K562 (cell line): Measurements from ENCODE around the gene HDAC7. TPM values are rescaled to one million over a fixed set of nuclear protein-coding genes. Genes with fewer than 3 reads are reported as not detected.

Source experiments
- BCOR ChIP-seq: fragments of 450-650 bp; IDR thresholded peaks from 2 replicates; pipeline ENCODE4 v1.6.1; 2016
- CBFA2T3 ChIP-seq: fragments of 450-650 bp; IDR thresholded peaks from 2 replicates; pipeline ENCODE4 v1.6.1; 2017
- CHCHD3 ChIP-seq: fragments of 250-450 bp; sonication (Bioruptor Pico); IDR thresholded peaks from 2 replicates; pipeline ENCODE4 v2.1.2; 2022; ENCODE audit warnings: mild to moderate bottlenecking
- CTBP1 ChIP-seq: fragments of 450-650 bp; IDR thresholded peaks from 2 replicates; pipeline ENCODE4 v1.6.1; 2016; ENCODE audit warnings: borderline replicate concordance
- DDX20 ChIP-seq: fragments of 450-650 bp; IDR thresholded peaks from 2 replicates; pipeline ENCODE4 v1.6.1; 2016; ENCODE audit warnings: missing genetic modification characterization, low read depth, mild to moderate bottlenecking, missing compliant biosample characterization, moderate library complexity
- EP300 ChIP-seq: IDR thresholded peaks from 2 replicates; pipeline ENCODE4 v1.6.1; 2012; ENCODE audit warnings: low read length, improper control_type of control experiment
- GATAD2B ChIP-seq: fragments of 450-650 bp; IDR thresholded peaks from 2 replicates; pipeline ENCODE4 v1.6.1; 2017; ENCODE audit warnings: mild to moderate bottlenecking, borderline replicate concordance
- HDGF ChIP-seq: fragments of 450-650 bp; IDR thresholded peaks from 2 replicates; pipeline ENCODE4 v1.6.1; 2016
- HNRNPL ChIP-seq: fragments of 200-400 bp; formaldehyde crosslinking; IDR thresholded peaks from 2 replicates; pipeline ENCODE4 v1.6.1; 2017; ENCODE audit warnings: low read depth, mild to moderate bottlenecking, low read length
- ILK ChIP-seq: fragments of 450-650 bp; IDR thresholded peaks from 2 replicates; pipeline ENCODE4 v1.6.1; 2016; ENCODE audit warnings: missing genetic modification characterization, low read depth, mild to moderate bottlenecking, missing compliant biosample characterization, moderate library complexity, borderline replicate concordance
- JUN ChIP-seq, 2 experiments: sonication (generic) in 1 of 2; formaldehyde crosslinking in 1 of 2; IDR thresholded peaks; 2 replicates each; pipeline versions ENCODE4 v1.6.1 to v1.8.0; 2012 to 2022; ENCODE audit warnings: borderline replicate concordance in 2 of 2, mild to moderate bottlenecking in 2 of 2, improper control_type of control experiment in 1 of 2, low read depth in 1 of 2, low read length in 1 of 2, missing genetic modification reagents in 1 of 2
- KAT7 ChIP-seq: sonication (generic); formaldehyde crosslinking; IDR thresholded peaks from 2 replicates; pipeline ENCODE4 v1.8.0; 2022; ENCODE audit warnings: missing genetic modification reagents, mild to moderate bottlenecking, borderline replicate concordance
- MEF2D ChIP-seq: conservative IDR thresholded peaks from 2 replicates; pipeline ENCODE4 v1.6.1; 2016; ENCODE audit warnings: low read depth, missing genetic modification characterization, missing compliant biosample characterization
- POLR2G ChIP-seq: fragments of 200-400 bp; formaldehyde crosslinking; IDR thresholded peaks from 2 replicates; pipeline ENCODE4 v1.6.1; 2017; ENCODE audit warnings: low read depth, mild to moderate bottlenecking, antibody characterized with exemption, low read length, moderate library complexity
- SMAD2 ChIP-seq: fragments of 150-350 bp; IDR thresholded peaks from 2 replicates; pipeline ENCODE4 v1.6.1; 2014; ENCODE audit warnings: low read depth, mild to moderate bottlenecking, low read length
- SOX6 ChIP-seq: fragments of 450-650 bp; IDR thresholded peaks from 2 replicates; pipeline ENCODE4 v1.6.1; 2014; ENCODE audit warnings: mild to moderate bottlenecking
- ZC3H4 ChIP-seq: sonication (generic); formaldehyde crosslinking; IDR thresholded peaks from 2 replicates; pipeline ENCODE4 v1.9.0; 2021; ENCODE audit warnings: missing genetic modification reagents, borderline replicate concordance
- ZNF197 ChIP-seq: fragments of 200-800 bp; sonication (Bioruptor generic); IDR thresholded peaks from 2 replicates; pipeline ENCODE4 v1.6.1; 2016; ENCODE audit warnings: low read depth, missing genetic modification characterization, missing compliant biosample characterization
- ZNF668 ChIP-seq: fragments of 250-450 bp; sonication (Bioruptor Pico); IDR thresholded peaks from 2 replicates; pipeline ENCODE4 v1.8.0; 2022; ENCODE audit warnings: mild to moderate bottlenecking, inconsistent platforms
- polyA plus RNA-seq, 8 experiments: library from polyadenylated mRNA; depleted of rRNA in 4 of 8; stranded (reverse) in 5 of 8; unstranded in 3 of 8; fragments of >200 nt; fragmentation: Nextera tagmentation in 2 of 8; fragmentation: Illumina TruSeq in 1 of 8; extraction: Ambion mirVana in 2 of 8; extraction: Trizol in 1 of 8; gene quantifications; 2 replicates each; pipeline versions ENCODE4 v1.2.1 to v1.2.3, GENCODE V29; 2011 to 2014; ENCODE audit warnings: inconsistent platforms in 1 of 8, missing spikeins in 1 of 8
- total RNA-seq, 7 experiments: library from RNA; depleted of rRNA in 6 of 7; stranded (reverse); fragments of >200 nt in 6 of 7; fragmentation: Illumina TruSeq in 2 of 7; extraction: Trizol in 2 of 7; gene quantifications; 2 replicates each; pipeline versions ENCODE4 v1.2.1 to v1.2.3, GENCODE V29; 2011 to 2021; ENCODE audit warnings: low replicate concordance in 1 of 7
- TF ChIP-seq, protein P1 (sequence below), 2 experiments: fragments of 450-650 bp; conservative IDR thresholded peaks; 2 replicates each; pipeline ENCODE4 v1.6.1; 2017; ENCODE audit warnings: mild to moderate bottlenecking in 2 of 2, moderate library complexity in 2 of 2
- TF ChIP-seq, protein P2 (sequence below), 3 experiments: IDR thresholded peaks in 2 of 3; conservative IDR thresholded peaks in 1 of 3; 2 replicates each; pipeline ENCODE4 v1.5.1; 2011 to 2012; ENCODE audit warnings: low read length in 3 of 3, mild to moderate bottlenecking in 3 of 3, control low read depth in 2 of 3, improper control_type of control experiment in 1 of 3, inconsistent platforms in 1 of 3, low read depth in 1 of 3, mixed read lengths in 1 of 3, moderate library complexity in 1 of 3; ENCODE audit not compliant: insufficient read depth in 2 of 3
- TF ChIP-seq, protein P3 (sequence below): sonication (generic); formaldehyde crosslinking; IDR thresholded peaks from 2 replicates; pipeline ENCODE4 v1.8.1; 2023; ENCODE audit warnings: mild to moderate bottlenecking, missing genetic modification reagents, moderate library complexity
- TF ChIP-seq, protein P4 (sequence below): sonication (generic); formaldehyde crosslinking; IDR thresholded peaks from 2 replicates; pipeline ENCODE4 v1.9.0; 2022; ENCODE audit warnings: mild to moderate bottlenecking, missing genetic modification reagents

HDAC7 gene
- total and polyA plus RNA-seq, 9 of the 15 experiments (the other 6 are each of a cell fraction or from before 2014, with no cell fraction given): 2.5 to 129 (median 31.1) TPM

DNA sequence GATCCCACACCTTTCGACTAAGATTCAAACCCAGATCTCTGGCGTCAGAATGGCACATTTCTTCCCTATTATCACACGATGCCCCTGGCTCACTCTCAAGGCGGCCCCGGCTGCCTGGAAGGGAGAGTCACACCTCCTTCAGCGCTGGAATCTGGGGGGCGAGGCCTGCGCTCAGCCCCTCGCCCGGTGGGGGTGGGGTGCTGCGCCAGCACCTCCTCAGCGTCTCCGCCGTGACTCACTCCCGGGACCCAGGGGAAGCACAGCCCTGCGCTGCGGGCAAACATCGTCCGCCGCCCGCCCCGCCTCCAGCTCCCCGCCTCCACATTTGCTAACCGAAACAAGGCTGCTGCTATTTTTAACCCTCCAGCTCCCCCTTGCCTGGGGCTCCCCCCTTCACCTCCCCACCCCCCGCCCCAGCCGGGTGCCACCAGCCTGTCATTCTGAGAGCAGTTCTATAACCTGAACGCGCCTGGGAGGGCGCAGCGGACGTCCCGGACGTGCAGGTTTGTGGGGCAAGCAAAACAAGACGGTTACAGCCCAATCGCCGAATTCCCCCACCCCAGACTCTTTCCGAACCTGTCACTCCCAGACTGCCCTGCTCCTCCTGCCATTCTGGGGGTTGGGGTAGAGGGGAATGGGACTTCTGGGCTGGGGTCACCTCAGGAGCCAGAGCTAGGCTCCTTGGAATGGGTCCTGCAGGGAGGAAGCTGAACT lies 6.7 kb downstream of the HDAC7 start (continued):
- TF ChIP-seq HDGF (no peak), HNRNPL (peak; percentile 69; the same call in 1 of the 2 replicates), ZNF197 (CRISPR knock-in tag) (no peak), CTBP1 (peak; percentile 77), POLR2G (peak; percentile 75), CHCHD3 (CRISPR knock-in tag) (no peak), ILK (tag) (no peak), ZNF668 (CRISPR knock-in tag) (no peak), CBFA2T3 (peak; percentile 28), SOX6 (peak; percentile 22; the same call in 1 of the 2 replicates), DDX20 (tag) (no peak), SMAD2 (no peak), JUN (IDR thresholded peaks at IDR 0.05; ENCODE audit: borderline replicate concordance, low read depth, low read length) (peak; percentile 73), JUN (CRISPR knock-in tag; IDR thresholded peaks at IDR 0.05; ENCODE audit: borderline replicate concordance) (no peak), EP300 (peak; percentile 65; the same call in 1 of the 2 replicates), GATAD2B (peak; percentile 66; the same call in 1 of the 2 replicates), BCOR (peak; percentile 22; the same call in 1 of the 2 replicates), ZC3H4 (CRISPR knock-in tag) (no peak), KAT7 (CRISPR knock-in tag) (no peak), MEF2D (tag) (peak; percentile 95)
- TF ChIP-seq, protein P1, sequence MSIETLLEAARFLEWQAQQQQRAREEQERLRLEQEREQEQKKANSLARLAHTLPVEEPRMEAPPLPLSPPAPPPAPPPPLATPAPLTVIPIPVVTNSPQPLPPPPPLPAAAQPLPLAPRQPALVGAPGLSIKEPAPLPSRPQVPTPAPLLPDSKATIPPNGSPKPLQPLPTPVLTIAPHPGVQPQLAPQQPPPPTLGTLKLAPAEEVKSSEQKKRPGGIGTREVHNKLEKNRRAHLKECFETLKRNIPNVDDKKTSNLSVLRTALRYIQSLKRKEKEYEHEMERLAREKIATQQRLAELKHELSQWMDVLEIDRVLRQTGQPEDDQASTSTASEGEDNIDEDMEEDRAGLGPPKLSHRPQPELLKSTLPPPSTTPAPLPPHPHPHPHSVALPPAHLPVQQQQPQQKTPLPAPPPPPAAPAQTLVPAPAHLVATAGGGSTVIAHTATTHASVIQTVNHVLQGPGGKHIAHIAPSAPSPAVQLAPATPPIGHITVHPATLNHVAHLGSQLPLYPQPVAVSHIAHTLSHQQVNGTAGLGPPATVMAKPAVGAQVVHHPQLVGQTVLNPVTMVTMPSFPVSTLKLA (conservative IDR thresholded peaks at IDR 0.05): peak; percentile 54 to 61; a peak in 3 of 4 replicates
- TF ChIP-seq, protein P2, sequence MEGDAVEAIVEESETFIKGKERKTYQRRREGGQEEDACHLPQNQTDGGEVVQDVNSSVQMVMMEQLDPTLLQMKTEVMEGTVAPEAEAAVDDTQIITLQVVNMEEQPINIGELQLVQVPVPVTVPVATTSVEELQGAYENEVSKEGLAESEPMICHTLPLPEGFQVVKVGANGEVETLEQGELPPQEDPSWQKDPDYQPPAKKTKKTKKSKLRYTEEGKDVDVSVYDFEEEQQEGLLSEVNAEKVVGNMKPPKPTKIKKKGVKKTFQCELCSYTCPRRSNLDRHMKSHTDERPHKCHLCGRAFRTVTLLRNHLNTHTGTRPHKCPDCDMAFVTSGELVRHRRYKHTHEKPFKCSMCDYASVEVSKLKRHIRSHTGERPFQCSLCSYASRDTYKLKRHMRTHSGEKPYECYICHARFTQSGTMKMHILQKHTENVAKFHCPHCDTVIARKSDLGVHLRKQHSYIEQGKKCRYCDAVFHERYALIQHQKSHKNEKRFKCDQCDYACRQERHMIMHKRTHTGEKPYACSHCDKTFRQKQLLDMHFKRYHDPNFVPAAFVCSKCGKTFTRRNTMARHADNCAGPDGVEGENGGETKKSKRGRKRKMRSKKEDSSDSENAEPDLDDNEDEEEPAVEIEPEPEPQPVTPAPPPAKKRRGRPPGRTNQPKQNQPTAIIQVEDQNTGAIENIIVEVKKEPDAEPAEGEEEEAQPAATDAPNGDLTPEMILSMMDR (IDR thresholded peaks at IDR 0.05 in 2 of 3, conservative IDR thresholded peaks at IDR 0.05 in 1 of 3; ENCODE audit: insufficient read depth in 2 of 3, low read depth in 1 of 3, low read length in 3 of 3): peak in 1 of 3 experiments; percentile 19; a peak in 2 of 6 replicates
- TF ChIP-seq, protein P3, sequence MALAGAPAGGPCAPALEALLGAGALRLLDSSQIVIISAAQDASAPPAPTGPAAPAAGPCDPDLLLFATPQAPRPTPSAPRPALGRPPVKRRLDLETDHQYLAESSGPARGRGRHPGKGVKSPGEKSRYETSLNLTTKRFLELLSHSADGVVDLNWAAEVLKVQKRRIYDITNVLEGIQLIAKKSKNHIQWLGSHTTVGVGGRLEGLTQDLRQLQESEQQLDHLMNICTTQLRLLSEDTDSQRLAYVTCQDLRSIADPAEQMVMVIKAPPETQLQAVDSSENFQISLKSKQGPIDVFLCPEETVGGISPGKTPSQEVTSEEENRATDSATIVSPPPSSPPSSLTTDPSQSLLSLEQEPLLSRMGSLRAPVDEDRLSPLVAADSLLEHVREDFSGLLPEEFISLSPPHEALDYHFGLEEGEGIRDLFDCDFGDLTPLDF (CRISPR knock-in tag): no peak
- TF ChIP-seq, protein P4, sequence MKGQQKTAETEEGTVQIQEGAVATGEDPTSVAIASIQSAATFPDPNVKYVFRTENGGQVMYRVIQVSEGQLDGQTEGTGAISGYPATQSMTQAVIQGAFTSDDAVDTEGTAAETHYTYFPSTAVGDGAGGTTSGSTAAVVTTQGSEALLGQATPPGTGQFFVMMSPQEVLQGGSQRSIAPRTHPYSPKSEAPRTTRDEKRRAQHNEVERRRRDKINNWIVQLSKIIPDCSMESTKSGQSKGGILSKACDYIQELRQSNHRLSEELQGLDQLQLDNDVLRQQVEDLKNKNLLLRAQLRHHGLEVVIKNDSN (CRISPR knock-in tag): peak; percentile 8; the same call in 1 of the 2 replicates
